Testis (tissue), 3 donors: Measurements from ENCODE around the gene CTTNBP2. TPM values are rescaled to one million over a fixed set of nuclear protein-coding genes. Genes with fewer than 3 reads are reported as not detected.

Experiments
- DNase-seq: peaks from one replicate; pipeline ENCODE4 v3.0.0-alpha.2; 2019
- H3K27ac ChIP-seq, 2 donors: fragments of 200-600 bp; sonication (generic); one replicate each; pipeline ENCODE4 v1.5.1; 2019
- H3K27me3 ChIP-seq: fragments of 200-600 bp; sonication (generic); one replicate; pipeline ENCODE4 v1.5.1; 2019
- H3K36me3 ChIP-seq: fragments of 200-600 bp; sonication (generic); one replicate; pipeline ENCODE4 v1.5.1; 2017; ENCODE audit warnings: low read depth; ENCODE audit errors: missing control alignments
- H3K4me1 ChIP-seq: fragments of 200-600 bp; sonication (generic); one replicate; pipeline ENCODE4 v1.5.1; 2019
- H3K4me3 ChIP-seq, 2 donors: fragments of 200-600 bp; sonication (generic); one replicate each; pipeline ENCODE4 v1.5.1; 2017 to 2019
- H3K9me3 ChIP-seq: fragments of 200-600 bp; sonication (generic); one replicate; pipeline ENCODE4 v1.5.1; 2017
- POLR2A ChIP-seq: fragments of 450-650 bp; IDR thresholded peaks from one replicate; pipeline ENCODE4 v1.6.1; 2017; ENCODE audit warnings: antibody characterized with exemption, mild to moderate bottlenecking, moderate library complexity
- WGBS, 2 donors: methylation state at CpG; one replicate each; pipeline ENCODE4 v1.1.5; 2018; 5-methylcytosine and 5-hydroxymethylcytosine counted together
- intact Hi-C: fragments of 100-400 bp; cut with DNase I; formaldehyde crosslinking; loops from one replicate; pipeline ENCODE4 v1.15.1; 2023; ENCODE audit warnings: low total_unique reads
- polyA plus RNA-seq: library from polyadenylated mRNA; stranded (reverse); fragments of 350-450 nt; fragmentation: Illumina TruSeq; extraction: RNeasy Lipid Tissue Mini Kit (QIAGEN cat#74804); gene quantifications from one replicate; pipeline ENCODE4 v1.2.3, GENCODE V29; 2014; ENCODE audit warnings: low read depth, low replicate concordance; ENCODE audit not compliant: insufficient read depth
- total RNA-seq, 2 donors: library from RNA; depleted of rRNA; stranded (reverse); fragments of >200 nt; gene quantifications; one replicate each; pipeline ENCODE4 v1.2.3, GENCODE V29; 2016
- TF ChIP-seq, protein P1 (sequence below), 3 experiments: fragments of 450-650 bp in 2 of 3; fragments of 200-600 bp in 1 of 3; sonication (generic) in 1 of 3; IDR thresholded peaks; one replicate each; pipeline ENCODE4 v1.5.1; 2016 to 2019; ENCODE audit warnings: antibody characterized with exemption in 3 of 3, mild to moderate bottlenecking in 2 of 3, moderate library complexity in 1 of 3

CTTNBP2 gene
- total and polyA plus RNA-seq, 3 donors from 2014 or later: 2.7 to 4.3 (median 3.4) TPM

DNA sequence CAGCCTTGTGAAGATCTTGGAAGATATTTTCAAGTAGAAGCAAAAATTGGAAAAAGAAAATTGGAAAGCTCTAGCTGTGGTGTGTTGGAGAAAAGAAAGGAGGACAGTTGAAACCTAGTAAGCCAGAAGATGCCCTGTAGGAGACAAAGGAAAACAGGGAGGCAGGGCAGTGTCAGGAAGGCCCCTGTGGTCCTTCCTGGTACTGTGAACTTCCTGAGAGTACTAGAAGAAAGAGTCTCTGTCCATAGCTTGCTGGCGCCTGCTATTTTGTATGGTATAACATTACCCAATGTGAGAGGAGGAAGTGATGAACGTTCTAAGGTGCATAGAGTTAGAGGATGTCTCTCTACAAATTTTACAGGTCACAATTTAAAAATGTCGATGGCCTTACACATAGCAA lies 183.1 kb downstream of the CTTNBP2 start:
- intact Hi-C loops: no loop called here
- WGBS, 2 donors: 87% methylated on average over 3 of the region's 3 CpGs
- DNase-seq: no peak

DNA sequence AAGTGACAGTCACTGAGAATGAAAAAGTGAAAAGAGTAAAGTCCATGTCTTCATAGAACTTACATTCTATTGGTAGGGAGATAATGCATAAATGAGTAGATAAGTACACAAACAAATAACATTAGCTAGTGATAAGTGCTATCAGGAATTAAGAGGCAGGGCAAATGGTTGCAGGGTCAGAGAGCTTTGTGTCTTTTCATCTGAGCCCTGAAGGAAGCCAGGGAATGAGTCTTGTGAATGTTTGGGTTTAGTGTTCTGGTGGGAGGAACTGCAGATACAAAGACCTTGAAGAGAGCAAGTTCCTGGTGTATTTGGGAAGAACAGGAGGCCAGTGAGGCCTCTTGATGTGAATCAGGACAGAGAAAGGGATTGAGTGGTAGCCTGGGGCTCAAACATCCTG lies 183.8 kb downstream of the CTTNBP2 start:
- H3K4me3 ChIP-seq: no peak overlapping the region
- no peaks in the 10 kb centered on the region for H3K27me3 ChIP-seq
- intact Hi-C loops: no loop called here
- TF ChIP-seq, protein P1, sequence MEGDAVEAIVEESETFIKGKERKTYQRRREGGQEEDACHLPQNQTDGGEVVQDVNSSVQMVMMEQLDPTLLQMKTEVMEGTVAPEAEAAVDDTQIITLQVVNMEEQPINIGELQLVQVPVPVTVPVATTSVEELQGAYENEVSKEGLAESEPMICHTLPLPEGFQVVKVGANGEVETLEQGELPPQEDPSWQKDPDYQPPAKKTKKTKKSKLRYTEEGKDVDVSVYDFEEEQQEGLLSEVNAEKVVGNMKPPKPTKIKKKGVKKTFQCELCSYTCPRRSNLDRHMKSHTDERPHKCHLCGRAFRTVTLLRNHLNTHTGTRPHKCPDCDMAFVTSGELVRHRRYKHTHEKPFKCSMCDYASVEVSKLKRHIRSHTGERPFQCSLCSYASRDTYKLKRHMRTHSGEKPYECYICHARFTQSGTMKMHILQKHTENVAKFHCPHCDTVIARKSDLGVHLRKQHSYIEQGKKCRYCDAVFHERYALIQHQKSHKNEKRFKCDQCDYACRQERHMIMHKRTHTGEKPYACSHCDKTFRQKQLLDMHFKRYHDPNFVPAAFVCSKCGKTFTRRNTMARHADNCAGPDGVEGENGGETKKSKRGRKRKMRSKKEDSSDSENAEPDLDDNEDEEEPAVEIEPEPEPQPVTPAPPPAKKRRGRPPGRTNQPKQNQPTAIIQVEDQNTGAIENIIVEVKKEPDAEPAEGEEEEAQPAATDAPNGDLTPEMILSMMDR (IDR thresholded peaks at IDR 0.05): no peak
- no peak for TF ChIP-seq POLR2A
- H3K27ac ChIP-seq: no peak overlapping the region
- H3K4me1 ChIP-seq: no peaks in the 10 kb centered on the region
- H3K9me3 ChIP-seq: no peaks in the 10 kb centered on the region
- DNase-seq: no peak
- no peaks in the 10 kb centered on the region for H3K36me3 ChIP-seq

More for the DNA sequence above, 183.1 kb downstream of the CTTNBP2 start:
- Histone ChIP-seq H3K4me3 (no peak overlapping the region), H3K9me3 (no peaks in the 10 kb centered on the region), H3K27me3 (no peaks in the 10 kb centered on the region), H3K36me3 (no peaks in the 10 kb centered on the region), H3K4me1 (no peaks in the 10 kb centered on the region), H3K27ac (no peak overlapping the region)
- TF ChIP-seq POLR2A: no peak
- TF ChIP-seq, protein P1 (IDR thresholded peaks at IDR 0.05): no peak

DNA sequence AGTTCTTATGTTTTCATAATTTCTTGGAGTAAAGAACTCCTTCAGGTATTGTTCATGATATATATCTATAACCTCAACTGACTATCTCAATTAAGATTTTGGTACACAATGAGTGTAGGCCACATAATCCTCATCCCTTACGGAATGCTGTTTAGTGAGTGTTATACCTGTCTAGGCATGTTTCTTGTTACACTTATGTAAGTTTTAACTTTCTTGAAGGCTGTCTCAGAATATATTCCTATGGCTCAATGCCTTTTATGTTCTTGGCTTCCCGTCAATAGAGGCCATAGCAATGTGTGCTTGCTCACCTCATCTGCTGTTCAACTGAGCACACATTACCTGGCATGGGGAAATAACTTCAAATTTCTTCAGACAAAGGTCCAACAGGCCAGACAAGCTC lies 185.1 kb downstream of the CTTNBP2 start:
- Histone ChIP-seq H3K9me3 (no peaks in the 10 kb centered on the region), H3K36me3 (no peaks in the 10 kb centered on the region), H3K4me3 (no peak overlapping the region), H3K4me1 (no peaks in the 10 kb centered on the region), H3K27ac (no peak overlapping the region), H3K27me3 (no peaks in the 10 kb centered on the region)
- DNase-seq: no peak
- intact Hi-C loops: no loop called here
- TF ChIP-seq, protein P1 (IDR thresholded peaks at IDR 0.05): no peak
- no peak for TF ChIP-seq POLR2A
- 94 to 100% methylated on average over 2 of the region's 2 CpGs for WGBS, 2 donors

DNA sequence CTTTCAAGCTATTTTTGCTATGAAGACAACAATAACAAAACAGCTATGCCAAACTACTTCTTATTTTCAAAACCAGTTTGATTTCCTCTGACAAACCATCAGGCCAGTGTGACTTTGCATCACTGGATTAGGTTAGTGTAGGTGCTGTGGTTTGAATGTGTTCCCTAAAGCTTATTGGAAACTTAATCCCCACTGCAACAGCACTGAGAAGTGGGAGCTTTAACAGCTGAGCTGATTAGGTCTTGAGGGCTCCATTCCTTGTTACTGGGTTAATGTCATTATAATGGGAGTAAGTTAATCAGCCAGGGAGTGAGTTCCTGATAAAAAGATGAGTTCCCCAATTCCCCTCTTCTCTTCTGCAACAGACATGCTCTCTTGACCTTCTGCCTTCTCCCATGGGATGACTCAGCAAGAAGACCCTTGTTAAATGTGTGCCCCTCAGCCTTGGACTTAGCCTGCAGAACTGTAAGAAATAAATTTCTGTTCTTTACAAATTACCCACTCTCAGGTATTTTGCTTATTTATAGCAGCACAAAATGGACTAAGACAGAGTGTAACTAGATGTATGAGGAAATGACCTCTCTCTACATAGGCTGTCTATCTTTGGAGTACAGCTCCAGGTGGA lies 186.8 kb downstream of the CTTNBP2 start:
- Histone ChIP-seq H3K27ac (no peak overlapping the region), H3K9me3 (no peaks in the 10 kb centered on the region), H3K36me3 (no peaks in the 10 kb centered on the region), H3K27me3 (no peaks in the 10 kb centered on the region), H3K4me3 (no peak overlapping the region), H3K4me1 (no peaks in the 10 kb centered on the region)
- intact Hi-C loops: no loop called here
- no peak for DNase-seq
- TF ChIP-seq, protein P1 (IDR thresholded peaks at IDR 0.05): no peak
- no peak for TF ChIP-seq POLR2A

DNA sequence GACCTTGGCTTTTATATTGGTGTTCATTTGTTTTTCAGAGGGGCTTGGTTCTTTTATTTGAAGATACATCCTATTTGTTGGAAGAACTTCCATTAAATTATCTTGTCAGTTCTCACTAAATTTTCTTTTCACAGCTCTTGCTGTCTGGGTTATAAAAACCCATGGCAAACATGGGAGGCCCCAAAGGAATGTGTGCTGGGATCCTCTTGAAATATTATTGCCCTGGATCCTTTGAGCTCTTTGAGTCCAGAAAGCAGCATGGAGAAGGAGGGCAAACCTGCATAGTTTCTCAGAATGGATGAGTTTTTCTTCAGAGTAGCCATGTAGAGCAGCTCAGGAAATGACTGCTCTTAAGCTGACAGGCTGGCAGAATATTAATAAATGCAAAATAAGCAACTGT lies 187.4 kb downstream of the CTTNBP2 start:
- intact Hi-C loops: no loop called here
- DNase-seq: no peak

More for the DNA sequence above, 187.4 kb downstream of the CTTNBP2 start:
- H3K4me1 ChIP-seq: no peaks in the 10 kb centered on the region
- no peaks in the 10 kb centered on the region for H3K27me3 ChIP-seq
- H3K27ac ChIP-seq: no peak overlapping the region
- TF ChIP-seq, protein P1 (IDR thresholded peaks at IDR 0.05): no peak
- TF ChIP-seq POLR2A: no peak
- no peaks in the 10 kb centered on the region for H3K9me3 ChIP-seq
- H3K4me3 ChIP-seq: no peak overlapping the region
- no peaks in the 10 kb centered on the region for H3K36me3 ChIP-seq
